HG03196 (cell line): ENCODE data around the gene ATPAF1.

ENCODE experiments used
- ATAC-seq: cut with Tn5 transposase; IDR thresholded peaks from one replicate; pipeline ENCODE4 v1.9.1; 2021; ENCODE audit not compliant: unreplicated experiment

ATPAF1 gene

GRCh38 chr1:46616277-46617107 lies 51.7 kb downstream of the ATPAF1 start, which contains the start of gene MOB3C:
Gene MOB3C (minus strand): TSS chr1:46616811. CDS start chr1:46613321, 3,490 bp downstream.
- peak; percentile 48 for ATAC-seq

GRCh38 chr1:46615735-46616134 lies 52.4 kb downstream of the ATPAF1 start:
- ATAC-seq, result no peak

GRCh38 chr1:46615088-46615487 lies 53.1 kb downstream of the ATPAF1 start:
- ATAC-seq, result no peak

- ATAC-seq, result no peak
Observed at GRCh38 chr1:46614604-46614984, 53.6 kb downstream of the ATPAF1 start.

GRCh38 chr1:46613661-46614603 lies 54.2 kb downstream of the ATPAF1 start:
- ATAC-seq, result peak; percentile 55

- no peak for ATAC-seq
Observed at GRCh38 chr1:46612937-46613660, 55.1 kb downstream of the ATPAF1 start.

- ATAC-seq, result no peak
Observed at GRCh38 chr1:46611691-46612221, 56.4 kb downstream of the ATPAF1 start.

- no peak for ATAC-seq
Observed at GRCh38 chr1:46607345-46608130, 60.6 kb downstream of the ATPAF1 start.

GRCh38 chr1:46606255-46606965 lies 61.8 kb downstream of the ATPAF1 start:
- no peak for ATAC-seq

- ATAC-seq, result no peak
Observed at GRCh38 chr1:46605232-46605631, 62.9 kb downstream of the ATPAF1 start.

- peak; percentile 94 for ATAC-seq
Observed at GRCh38 chr1:46603858-46604549, 64.2 kb downstream of the ATPAF1 start, which contains the start of gene MKNK1. Gene MKNK1 (minus strand): TSS chr1:46604268. CDS start chr1:46583327, 20,941 bp downstream.

GRCh38 chr1:46603481-46603857 lies 64.7 kb downstream of the ATPAF1 start:
- ATAC-seq, result no peak

- no peak for ATAC-seq
Observed at GRCh38 chr1:46601257-46602007, 66.7 kb downstream of the ATPAF1 start.

GRCh38 chr1:46599059-46599970 lies 68.8 kb downstream of the ATPAF1 start:
- ATAC-seq, result no peak

GRCh38 chr1:46596846-46597245 lies 71.3 kb downstream of the ATPAF1 start:
- ATAC-seq, result no peak

GRCh38 chr1:46596036-46596435 lies 72.1 kb downstream of the ATPAF1 start:
- no peak for ATAC-seq

- ATAC-seq, result no peak
Observed at GRCh38 chr1:46595127-46595526, 73.0 kb downstream of the ATPAF1 start.
